ENCODE results near the gene CSF3R.
"Not testable (repeated sequence)": the region's sequence is repeated elsewhere in the genome, so short reads cannot be mapped to it uniquely, and the experiment has no call there.

GRCh38 chr1:36477615-36478014 lies 5.1 kb downstream of the CSF3R start:
- TF ChIP-seq BHLHE40 (IDR thresholded peaks at IDR 0.05; ENCODE audit: low read depth, low read length); RAD21 (IDR thresholded peaks at IDR 0.05; ENCODE audit: low read length); POLR2A (IDR thresholded peaks at IDR 0.05; ENCODE audit: low read depth, low read length): not testable (repeated sequence)
- TF ChIP-seq, protein P1, sequence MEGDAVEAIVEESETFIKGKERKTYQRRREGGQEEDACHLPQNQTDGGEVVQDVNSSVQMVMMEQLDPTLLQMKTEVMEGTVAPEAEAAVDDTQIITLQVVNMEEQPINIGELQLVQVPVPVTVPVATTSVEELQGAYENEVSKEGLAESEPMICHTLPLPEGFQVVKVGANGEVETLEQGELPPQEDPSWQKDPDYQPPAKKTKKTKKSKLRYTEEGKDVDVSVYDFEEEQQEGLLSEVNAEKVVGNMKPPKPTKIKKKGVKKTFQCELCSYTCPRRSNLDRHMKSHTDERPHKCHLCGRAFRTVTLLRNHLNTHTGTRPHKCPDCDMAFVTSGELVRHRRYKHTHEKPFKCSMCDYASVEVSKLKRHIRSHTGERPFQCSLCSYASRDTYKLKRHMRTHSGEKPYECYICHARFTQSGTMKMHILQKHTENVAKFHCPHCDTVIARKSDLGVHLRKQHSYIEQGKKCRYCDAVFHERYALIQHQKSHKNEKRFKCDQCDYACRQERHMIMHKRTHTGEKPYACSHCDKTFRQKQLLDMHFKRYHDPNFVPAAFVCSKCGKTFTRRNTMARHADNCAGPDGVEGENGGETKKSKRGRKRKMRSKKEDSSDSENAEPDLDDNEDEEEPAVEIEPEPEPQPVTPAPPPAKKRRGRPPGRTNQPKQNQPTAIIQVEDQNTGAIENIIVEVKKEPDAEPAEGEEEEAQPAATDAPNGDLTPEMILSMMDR (conservative IDR thresholded peaks at IDR 0.05; ENCODE audit: low read depth, low read length): not testable (repeated sequence)

All from IMR-90 (cell line).